H1 (cell line): ENCODE results near the gene NDUFS5. TPM values are rescaled to one million over a fixed set of nuclear protein-coding genes. Genes with fewer than 3 reads are reported as not detected.

Source experiments
- CTCF ChIA-PET: fragments of 300-600 bp; sonication (Branson Sonifier 250); formaldehyde crosslinking; loops from one replicate; lab custom pipeline; 2021; ENCODE audit not compliant: partially characterized antibody; lab: Charles Lee
- POLR2A ChIA-PET: fragments of 300-600 bp; sonication (Branson Sonifier 250); formaldehyde crosslinking; loops from one replicate; lab custom pipeline; 2021; ENCODE audit warnings: inconsistent platforms; ENCODE audit not compliant: partially characterized antibody; lab: Charles Lee
- DNase-seq, 2 experiments: peaks; one replicate each; pipeline versions ENCODE4 v3.0.0 to v3.0.0-alpha.2; 2010 to 2022; ENCODE audit warnings: low spot score in 2 of 2, low read depth in 1 of 2, mixed read lengths in 1 of 2
- FAIRE-seq: peaks from 2 replicates; lab custom pipeline; 2011; peaks lifted over from hg19 to GRCh38; lab: Jason Lieb, UNC
- H2AFZ ChIP-seq: 2 replicates; pipeline ENCODE4 v1.8.1; 2012; ENCODE audit warnings: low read length, inconsistent platforms
- H2AK5ac ChIP-seq: 2 replicates; pipeline ENCODE4 v1.6.1; 2013; ENCODE audit warnings: low read depth, low read length
- H2BK120ac ChIP-seq: replicated peaks from 2 replicates; pipeline ENCODE3; 2013; ENCODE audit warnings: low read depth, low read length, inconsistent platforms
- H2BK12ac ChIP-seq: 2 replicates; pipeline ENCODE4 v1.6.1; 2013; ENCODE audit warnings: low read depth, low read length
- H2BK15ac ChIP-seq: 2 replicates; pipeline ENCODE4 v1.6.1; 2013; ENCODE audit warnings: low read length
- H2BK20ac ChIP-seq: 2 replicates; pipeline ENCODE4 v1.6.1; 2013; ENCODE audit warnings: low read length
- H2BK5ac ChIP-seq: 2 replicates; pipeline ENCODE4 v1.6.1; 2013; ENCODE audit warnings: low read depth, low read length
- H3K14ac ChIP-seq: 2 replicates; pipeline ENCODE4 v1.6.1; 2013; ENCODE audit warnings: inconsistent platforms; ENCODE audit not compliant: insufficient read length
- H3K18ac ChIP-seq: 2 replicates; pipeline ENCODE4 v1.6.1; 2013; ENCODE audit warnings: low read length; ENCODE audit errors: extremely low read depth
- H3K23ac ChIP-seq: 2 replicates; pipeline ENCODE4 v1.6.1; 2013; ENCODE audit warnings: inconsistent platforms; ENCODE audit not compliant: insufficient read length
- H3K23me2 ChIP-seq: 2 replicates; pipeline ENCODE4 v1.6.1; 2013; ENCODE audit warnings: low read depth, low read length
- H3K27ac ChIP-seq: 2 replicates; pipeline ENCODE4 v1.6.1; 2011; ENCODE audit warnings: low read depth, low read length, inconsistent platforms
- H3K27me3 ChIP-seq, 4 experiments: replicated peaks in 1 of 4; 1 replicate in 1 of 4; 2 replicates in 3 of 4; pipeline versions ENCODE4 v1.6.1 to v1.8.1; 2011 to 2013; ENCODE audit warnings: low read length in 3 of 4, mild to moderate bottlenecking in 3 of 4, inconsistent platforms in 2 of 4, mixed read lengths in 2 of 4, moderate library complexity in 1 of 4; ENCODE audit not compliant: control insufficient read depth in 3 of 4, insufficient read depth in 3 of 4; ENCODE audit errors: extremely low read depth in 1 of 4
- H3K36me3 ChIP-seq, 4 experiments: 2 replicates each; pipeline versions ENCODE4 v1.6.1 to v1.8.1; 2011 to 2013; ENCODE audit warnings: mild to moderate bottlenecking in 4 of 4, low read length in 3 of 4, moderate library complexity in 2 of 4, control low read depth in 1 of 4, inconsistent platforms in 1 of 4; ENCODE audit not compliant: insufficient read depth in 4 of 4, control insufficient read depth in 2 of 4
- H3K4ac ChIP-seq: replicated peaks from 2 replicates; pipeline ENCODE3; 2013; ENCODE audit warnings: low read length, low read depth, mixed read lengths, inconsistent platforms; ENCODE audit not compliant: insufficient read length
- H3K4me1 ChIP-seq, 4 experiments: replicated peaks in 1 of 4; 1 replicate in 1 of 4; 2 replicates in 3 of 4; pipeline versions ENCODE4 v1.6.1 to v1.8.1; 2011 to 2013; ENCODE audit warnings: low read length in 3 of 4, inconsistent platforms in 2 of 4, mixed read lengths in 1 of 4; ENCODE audit not compliant: insufficient read depth in 4 of 4, control insufficient read depth in 3 of 4
- H3K4me2 ChIP-seq, 2 experiments: 2 replicates each; pipeline versions ENCODE4 v1.6.1 to v1.8.1; 2011 to 2013; ENCODE audit warnings: low read depth in 2 of 2, low read length in 2 of 2, control low read depth in 1 of 2, inconsistent platforms in 1 of 2, mild to moderate bottlenecking in 1 of 2; ENCODE audit not compliant: insufficient read depth in 1 of 2
- H3K4me3 ChIP-seq, 4 experiments: fragments of 200-600, 300-600 bp in 1 of 4; sonication (generic), shearing (Covaris generic), sonication (Bioruptor Twin) in 1 of 4; 2 replicates each; pipeline versions ENCODE4 v1.5.1 to v1.8.1; 2011 to 2016; ENCODE audit warnings: low read length in 4 of 4, low read depth in 3 of 4, control low read depth in 2 of 4, inconsistent platforms in 2 of 4, mild to moderate bottlenecking in 2 of 4, mixed read lengths in 1 of 4, moderate library complexity in 1 of 4; ENCODE audit not compliant: insufficient read depth in 2 of 4; ENCODE audit errors: extremely low read depth in 1 of 4
- H3K56ac ChIP-seq: replicated peaks from 2 replicates; pipeline ENCODE3; 2013; ENCODE audit warnings: low read depth, mild to moderate bottlenecking, mixed read lengths, low read length, inconsistent platforms; ENCODE audit not compliant: insufficient read length
- H3K79me1 ChIP-seq: 2 replicates; pipeline ENCODE4 v1.6.1; 2013; ENCODE audit warnings: low read depth, low read length, control low read depth
- H3K79me2 ChIP-seq, 2 experiments: 2 replicates each; pipeline versions ENCODE4 v1.6.1 to v1.8.1; 2012 to 2013; ENCODE audit warnings: low read length in 2 of 2, mild to moderate bottlenecking in 2 of 2, inconsistent platforms in 1 of 2; ENCODE audit not compliant: insufficient read depth in 2 of 2, control insufficient read depth in 1 of 2
- H3K9ac ChIP-seq, 4 experiments: replicated peaks in 1 of 4; 1 replicate in 1 of 4; 2 replicates in 3 of 4; pipeline versions ENCODE4 v1.6.1 to v1.8.1; 2011 to 2013; ENCODE audit warnings: low read depth in 3 of 4, low read length in 3 of 4, control low read depth in 2 of 4, mild to moderate bottlenecking in 2 of 4, moderate library complexity in 2 of 4, inconsistent platforms in 1 of 4; ENCODE audit errors: extremely low read depth in 1 of 4
- H3K9me3 ChIP-seq, 2 experiments: 2 replicates each; pipeline versions ENCODE4 v1.6.1 to v1.8.1; 2012 to 2013; ENCODE audit warnings: mild to moderate bottlenecking in 2 of 2, moderate library complexity in 2 of 2, control low read depth in 1 of 2, inconsistent platforms in 1 of 2, low read depth in 1 of 2, low read length in 1 of 2, mixed read lengths in 1 of 2; ENCODE audit not compliant: insufficient read depth in 2 of 2
- H4K20me1 ChIP-seq, 2 experiments: replicated peaks in 1 of 2; 2 replicates each; pipeline versions ENCODE3 to v1.8.1; 2011 to 2013; ENCODE audit warnings: inconsistent platforms in 2 of 2, low read length in 2 of 2, mild to moderate bottlenecking in 1 of 2; ENCODE audit not compliant: insufficient read depth in 2 of 2, control insufficient read depth in 1 of 2
- H4K5ac ChIP-seq: 2 replicates; pipeline ENCODE4 v1.6.1; 2013; ENCODE audit warnings: low read length, low read depth, mixed read lengths, inconsistent platforms; ENCODE audit not compliant: insufficient read length
- H4K8ac ChIP-seq: 2 replicates; pipeline ENCODE4 v1.8.0; 2013; ENCODE audit warnings: mild to moderate bottlenecking, moderate library complexity, low read length, inconsistent platforms; ENCODE audit not compliant: insufficient read depth; ENCODE audit errors: extremely low read depth
- H4K91ac ChIP-seq: replicated peaks from 2 replicates; pipeline ENCODE3; 2013; ENCODE audit warnings: low read length, mixed read lengths, inconsistent platforms; ENCODE audit not compliant: insufficient read length
- BRCA1 ChIP-seq: IDR thresholded peaks from 2 replicates; pipeline ENCODE4 v1.6.1; 2012; ENCODE audit warnings: low read depth, low read length, improper control_type of control experiment
- CBX5 ChIP-seq: fragments of 300-800, 300-1000 bp; sonication (generic); IDR thresholded peaks from 2 replicates; pipeline ENCODE4 v1.7.1; 2016; ENCODE audit warnings: antibody characterized with exemption, low read length, low read depth
- CBX8 ChIP-seq: fragments of 300-800, 300-1000 bp; sonication (generic); IDR thresholded peaks from 2 replicates; pipeline ENCODE4 v1.7.1; 2016; ENCODE audit warnings: low read depth, low read length, borderline replicate concordance
- CREB1 ChIP-seq: IDR thresholded peaks from 2 replicates; pipeline ENCODE4 v1.6.1; 2012; ENCODE audit warnings: inconsistent platforms
- EP300 ChIP-seq, 2 experiments: IDR thresholded peaks; 1 replicate in 1 of 2; 2 replicates in 1 of 2; pipeline ENCODE4 v1.6.1; 2011 to 2012; ENCODE audit warnings: low read depth in 2 of 2, low read length in 2 of 2, mild to moderate bottlenecking in 2 of 2, borderline replicate concordance in 1 of 2, inconsistent platforms in 1 of 2, moderate library complexity in 1 of 2
- EZH2 ChIP-seq: fragments of 200-600 bp; sonication (generic); IDR thresholded peaks from 2 replicates; pipeline ENCODE4 v1.7.1; 2012; ENCODE audit warnings: low read depth, mild to moderate bottlenecking, moderate library complexity, low read length, inconsistent platforms; ENCODE audit not compliant: severe bottlenecking
- FOSL1 ChIP-seq: IDR thresholded peaks from 2 replicates; pipeline ENCODE4 v1.6.1; 2011; ENCODE audit warnings: mild to moderate bottlenecking, low read depth, low read length, moderate library complexity; ENCODE audit not compliant: insufficient read depth
- JUN ChIP-seq: IDR thresholded peaks from 2 replicates; pipeline ENCODE4 v1.6.1; 2011; ENCODE audit warnings: low read depth, mild to moderate bottlenecking, improper control_type of control experiment, low read length
- MAX ChIP-seq: IDR thresholded peaks from 2 replicates; pipeline ENCODE4 v1.6.1; 2012; ENCODE audit warnings: inconsistent platforms
- PHF8 ChIP-seq: fragments of 200-600 bp; sonication (generic); conservative IDR thresholded peaks from 2 replicates; pipeline ENCODE4 v1.7.1; 2012; ENCODE audit warnings: low read depth, mild to moderate bottlenecking, inconsistent platforms, low read length, moderate library complexity
- RFX5 ChIP-seq: IDR thresholded peaks from 2 replicates; pipeline ENCODE4 v1.6.1; 2011; ENCODE audit warnings: low read depth, low read length, improper control_type of control experiment, borderline replicate concordance
- TEAD4 ChIP-seq: IDR thresholded peaks from 2 replicates; pipeline ENCODE4 v1.6.1; 2012; ENCODE audit warnings: low read depth, low read length, inconsistent platforms, mixed read lengths
- WGBS, 2 experiments: shearing (Covaris generic) in 1 of 2; methylation state at CpG; one replicate each; pipeline versions ENCODE4 v1.1.6 to v1.1.7; 2013 to 2015; ENCODE audit warnings: low lambda C conversion rate in 2 of 2, mixed read lengths in 2 of 2, inconsistent platforms in 1 of 2, low coverage in 1 of 2, missing lambda C conversion rate in 1 of 2; ENCODE audit not compliant: insufficient replicate concordance in 2 of 2, insufficient coverage in 1 of 2, insufficient read length in 1 of 2; ENCODE audit errors: extremely low coverage in 1 of 2, missing lambda C conversion rate in 1 of 2; 5-methylcytosine and 5-hydroxymethylcytosine counted together
- polyA plus RNA-seq, 7 experiments: library from polyadenylated mRNA; depleted of rRNA in 3 of 7; stranded (reverse) in 5 of 7; unstranded in 2 of 7; fragments of >200 nt in 5 of 7; fragments of 200-250 nt in 2 of 7; gene quantifications; 1 replicate in 5 of 7; 2 replicates in 1 of 7; 4 replicates in 1 of 7; pipeline versions ENCODE4 v1.2.1 to v1.2.3, GENCODE V29; 2011 to 2013; ENCODE audit warnings: missing spikeins in 2 of 7, mixed read lengths in 2 of 7
- total RNA-seq: library from RNA; stranded (reverse); fragmentation: NEBNext Ultra II Directional; extraction: Animal tissue kit (Norgen Biotek cat#: 25700); gene quantifications from 2 replicates; pipeline ENCODE4 v1.2.1, GENCODE V29; 2021

Gene NDUFS5
- total and polyA plus RNA-seq, 2 of the 8 experiments (the other 6 are each of a cell fraction or from before 2014, with no cell fraction given): 435 to 835 TPM

GRCh38 chr1:38989979-38990378, 36.2 kb upstream of the NDUFS5 start:
- peaks cover 34 to 39% of the 10 kb centered on the region in 2 experiments for H3K79me2 ChIP-seq
- peak overlapping the region; percentile 47 for H2BK120ac ChIP-seq
- H3K23me2 ChIP-seq: peaks cover 6% of the 10 kb centered on the region; the same call in 1 of the 2 replicates
- no peak overlapping the region for H3K23ac ChIP-seq
- H2BK20ac ChIP-seq: peak overlapping the region; percentile 67; the same call in 1 of the 2 replicates
- H3K4ac ChIP-seq: no peak overlapping the region
- FAIRE-seq: no peak
- H3K4me3 ChIP-seq: peak overlapping the region in 2 of 4 experiments; percentile 10 to 50; a peak in 3 of 8 replicates
- no peak overlapping the region for H4K8ac ChIP-seq
- no peaks in the 10 kb centered on the region for H3K27me3 ChIP-seq
- H3K9me3 ChIP-seq: no peaks in the 10 kb centered on the region
- H4K91ac ChIP-seq: peak overlapping the region; percentile 63
- peak overlapping the region; percentile 56 to 62 for H3K4me2 ChIP-seq
- H3K36me3 ChIP-seq: peaks cover 1 to 31% (median 13%) of the 10 kb centered on the region in 4 experiments; a peak in 5 of 8 replicates
- H3K27ac ChIP-seq: peak overlapping the region; percentile 73; the same call in 1 of the 2 replicates
- H3K4me1 ChIP-seq: peaks cover 7 to 24% (median 17%) of the 10 kb centered on the region in 4 experiments
- H2BK15ac ChIP-seq: no peak overlapping the region
- no peak overlapping the region for H2AK5ac ChIP-seq
- no peak overlapping the region; a peak in 1 of 7 replicates for H3K9ac ChIP-seq
- H3K56ac ChIP-seq: no peak overlapping the region
- no peak overlapping the region for H4K5ac ChIP-seq
- CTCF ChIA-PET: interaction anchor here (0.6 to 1.4 kb wide), 6 partner anchors 16 to 1389 kb away, joined by 3 to 5 read pairs (median 4); no protein-coding TSS in a partner anchor
- peaks cover 11 to 23% of the 10 kb centered on the region in 2 experiments for H4K20me1 ChIP-seq
- no peaks in the 10 kb centered on the region for H3K79me1 ChIP-seq
- 25% methylated on average over 2 of the region's 2 CpGs; no CpG with 5 or more reads in 1 of the 2 experiments for whole genome bisulfite sequencing, 2 experiments
- POLR2A ChIA-PET: interaction anchor here (0.6 to 3.0 kb wide), 12 partner anchors 7 to 269 kb away, joined by 3 to 14 read pairs (median 4); partner anchors contain the start of genes GJA9 and NDUFS5
- H2BK12ac ChIP-seq: peak overlapping the region; percentile 75; the same call in 1 of the 2 replicates
- no peak overlapping the region for H2AFZ ChIP-seq
- H3K18ac ChIP-seq: no peak overlapping the region; the same call in 1 of the 2 replicates
- DNase-seq: no peak
- H2BK5ac ChIP-seq: peak overlapping the region; percentile 95; the same call in 1 of the 2 replicates
- H3K14ac ChIP-seq: no peak overlapping the region
- TF ChIP-seq JUN: no peak
- TF ChIP-seq PHF8: no peak
- no peak for TF ChIP-seq CBX8
- TF ChIP-seq TEAD4: no peak
- no peak for TF ChIP-seq MAX
- no peak for TF ChIP-seq CBX5
- no peak for TF ChIP-seq BRCA1
- TF ChIP-seq CREB1: no peak
- no peak for TF ChIP-seq RFX5
- TF ChIP-seq EZH2: no peak
- TF ChIP-seq EP300 (IDR thresholded peaks at IDR 0.05; ENCODE audit: borderline replicate concordance in 1 of 2, low read depth in 2 of 2, low read length in 2 of 2): no peak
- TF ChIP-seq FOSL1: no peak
